AG08395 (cell line): Measurements from ENCODE around the gene NES.

ENCODE experiments used
- DNase-seq: peaks from one replicate; pipeline ENCODE4 v3.0.0; 2012; ENCODE audit warnings: mixed read lengths, low spot score

NES gene

DNA sequence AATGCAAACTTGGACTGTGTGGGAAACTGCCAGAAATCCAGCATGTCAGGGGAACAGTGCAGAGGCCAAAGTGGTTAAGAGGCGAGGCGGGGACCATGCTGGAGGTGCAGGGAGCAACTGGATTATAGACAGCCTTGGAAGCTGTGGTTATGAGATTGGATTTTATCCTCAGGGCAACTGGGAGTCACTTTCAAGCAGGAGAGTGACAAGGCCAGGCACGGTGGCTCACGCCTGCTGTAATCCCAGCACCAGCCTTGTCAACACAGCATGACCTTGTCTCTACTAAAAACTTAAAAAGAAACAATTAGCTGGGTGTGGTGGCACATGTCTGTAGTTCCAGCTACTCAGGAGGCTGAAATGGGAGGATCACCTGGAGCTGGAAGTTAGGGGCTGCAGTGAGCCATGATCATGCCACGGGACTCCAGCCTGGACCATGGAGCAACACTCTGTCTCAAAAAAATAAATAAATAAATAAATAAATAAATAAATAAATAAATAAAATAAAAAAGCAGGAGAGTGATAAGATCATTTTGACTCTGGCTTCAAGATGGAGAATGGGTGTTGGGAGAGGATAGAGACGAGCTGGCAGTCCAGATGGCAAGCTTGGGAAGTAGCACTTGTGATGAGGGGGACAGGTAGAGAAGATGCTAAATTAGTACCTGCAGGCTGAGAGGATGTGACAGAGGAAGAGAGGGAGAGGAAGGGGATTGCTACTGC lies 54.5 kb downstream of the NES start:
- DNase-seq: no peak

DNA sequence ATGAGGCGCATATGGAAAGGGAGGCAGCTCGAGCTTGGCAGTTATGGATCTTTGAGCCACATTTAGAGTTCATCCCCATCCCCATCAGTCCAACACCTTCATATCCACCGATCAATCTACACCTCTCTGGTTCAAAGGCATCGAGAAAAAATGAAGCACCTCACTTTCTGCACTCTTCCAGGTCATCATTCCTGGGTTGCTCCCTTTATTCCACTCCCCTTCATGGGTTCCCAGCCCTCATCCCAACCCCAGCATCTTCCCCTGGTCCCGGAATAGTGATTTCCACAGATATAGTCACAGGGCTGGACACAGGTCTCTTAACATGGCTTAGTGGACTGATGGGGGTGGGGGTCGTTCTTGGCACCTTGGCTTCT lies 57.6 kb downstream of the NES start:
- DNase-seq: no peak

DNA sequence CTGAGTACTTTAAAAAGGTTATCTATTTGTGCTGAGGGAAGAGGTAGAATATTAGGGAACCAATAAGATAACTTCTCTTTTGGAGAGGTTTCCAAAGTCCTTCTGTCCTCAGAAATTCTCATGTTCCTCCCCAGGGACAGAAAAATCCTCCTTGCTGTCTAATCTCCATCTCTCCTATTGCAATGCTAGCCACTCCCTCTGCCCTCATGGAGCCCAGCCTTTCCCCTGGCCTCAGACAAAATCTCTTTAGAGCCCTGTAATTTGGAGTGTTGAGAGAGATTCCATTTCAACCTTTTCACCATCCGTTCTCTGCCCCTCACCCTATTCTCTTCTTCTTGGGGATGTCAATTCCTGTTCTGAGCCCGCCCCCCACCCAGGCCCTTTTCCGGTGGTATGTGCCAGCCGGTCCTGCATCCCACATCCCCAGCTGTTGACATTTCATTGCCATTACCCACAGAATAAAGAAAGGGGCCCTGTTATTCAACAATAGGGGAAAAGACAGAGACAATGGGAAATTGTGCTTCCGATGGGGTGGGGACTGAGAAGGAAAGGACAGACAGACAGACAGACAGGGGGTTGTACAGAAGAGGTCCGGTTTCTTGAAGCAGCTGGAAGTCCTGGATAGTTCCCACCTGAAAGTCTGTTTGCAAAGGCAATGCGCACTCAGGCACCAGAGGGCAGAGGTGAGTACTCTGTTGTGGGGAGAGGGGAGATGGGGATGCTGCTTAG lies 58.2 kb downstream of the NES start, which contains the start of gene HAPLN2:
Gene HAPLN2, plus strand, starts transcription at position 563 of the 729 bp plus-strand sequence. CDS start 4,076 bp downstream, outside the sequence.
- DNase-seq: no peak
